Measurements from ENCODE around the gene PTGES3. TPM values are rescaled to one million over a fixed set of nuclear protein-coding genes. Genes with fewer than 3 reads are reported as not detected.

Gene PTGES3
- total RNA-seq, 3 donors from 2014 or later (not counting 1 experiment from before 2014, with no cell fraction given), result 79.2 to 93.8 (median 93.4) TPM

DNA sequence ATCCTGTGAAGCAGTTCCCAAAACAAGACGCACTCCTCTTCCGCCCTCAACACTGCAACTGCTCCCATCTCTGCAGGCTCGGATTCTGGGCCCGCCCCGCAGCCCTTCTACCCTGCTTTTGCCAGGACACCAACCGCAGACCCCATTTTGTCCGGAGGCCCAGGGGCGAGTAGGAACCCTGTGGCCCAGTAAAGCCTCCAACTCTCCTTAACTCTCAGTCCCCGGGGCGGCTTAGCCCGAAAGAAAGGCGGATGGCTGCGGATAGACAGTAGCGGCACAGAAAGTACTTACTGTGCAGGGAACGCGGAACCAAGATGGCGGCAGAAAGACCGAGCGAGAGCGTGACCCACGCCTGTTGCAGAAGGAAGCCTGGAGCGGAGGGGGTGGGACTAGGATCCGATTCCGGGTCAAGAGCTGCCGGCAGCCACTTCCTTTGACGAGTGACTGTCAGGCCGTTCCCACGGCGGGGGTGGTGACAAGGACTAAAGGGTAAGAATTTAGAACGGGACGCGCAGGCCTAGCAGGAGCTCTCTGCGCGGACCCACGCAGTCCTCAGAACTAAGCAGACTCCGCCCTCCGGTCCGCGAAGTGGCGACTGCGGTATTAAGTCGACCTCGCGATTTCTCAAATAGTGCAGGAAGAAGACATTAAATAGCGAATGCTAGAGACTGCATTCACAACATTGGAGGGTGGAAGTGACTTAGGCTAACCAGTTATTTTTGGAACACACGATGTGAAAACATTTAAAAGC is 37.1 kb upstream of the PTGES3 start, which contains the start of gene NACA:
TSS of gene NACA (minus strand) at position 328 of the 751 bp plus-strand sequence. CDS start 778 bp downstream, outside the sequence.
- TF ChIP-seq, protein P1, sequence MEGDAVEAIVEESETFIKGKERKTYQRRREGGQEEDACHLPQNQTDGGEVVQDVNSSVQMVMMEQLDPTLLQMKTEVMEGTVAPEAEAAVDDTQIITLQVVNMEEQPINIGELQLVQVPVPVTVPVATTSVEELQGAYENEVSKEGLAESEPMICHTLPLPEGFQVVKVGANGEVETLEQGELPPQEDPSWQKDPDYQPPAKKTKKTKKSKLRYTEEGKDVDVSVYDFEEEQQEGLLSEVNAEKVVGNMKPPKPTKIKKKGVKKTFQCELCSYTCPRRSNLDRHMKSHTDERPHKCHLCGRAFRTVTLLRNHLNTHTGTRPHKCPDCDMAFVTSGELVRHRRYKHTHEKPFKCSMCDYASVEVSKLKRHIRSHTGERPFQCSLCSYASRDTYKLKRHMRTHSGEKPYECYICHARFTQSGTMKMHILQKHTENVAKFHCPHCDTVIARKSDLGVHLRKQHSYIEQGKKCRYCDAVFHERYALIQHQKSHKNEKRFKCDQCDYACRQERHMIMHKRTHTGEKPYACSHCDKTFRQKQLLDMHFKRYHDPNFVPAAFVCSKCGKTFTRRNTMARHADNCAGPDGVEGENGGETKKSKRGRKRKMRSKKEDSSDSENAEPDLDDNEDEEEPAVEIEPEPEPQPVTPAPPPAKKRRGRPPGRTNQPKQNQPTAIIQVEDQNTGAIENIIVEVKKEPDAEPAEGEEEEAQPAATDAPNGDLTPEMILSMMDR (IDR thresholded peaks at IDR 0.05), result no peak
- Mint-ChIP-seq H3K4me3 (peak within 1 kb of the TSS; percentile 99), H3K4me1 (peaks cover 58 to 60% of the 10 kb centered on the region in 2 donors), H3K27me3 (ENCODE audit: low read depth in 2 of 2) (no peaks in the 10 kb centered on the region), H3K9me3 (no peaks in the 10 kb centered on the region), H3K36me3 (peaks cover 7% of the 10 kb centered on the region), H3K27ac (peak within 1 kb of the TSS; percentile 98)
- DNase-seq, result peak; percentile 92 to 99
- peak; percentile 92 to 98 (median 93) for ATAC-seq
- intact Hi-C loops (cut with micrococcal nuclease), result loop anchor here (1.0 kb wide), 3 partner anchors 27 to 79 kb away; partner anchors contain the start of genes PRIM1 and PTGES3
- H3K4me1 ChIP-seq (ENCODE audit: control insufficient read depth, insufficient read depth, low read length), result peaks cover 38% of the 10 kb centered on the region
- under 1% methylated on average over 45 of the region's 46 CpGs for WGBS (ENCODE audit: insufficient coverage)
- peak within 1 kb of the TSS; percentile 99 for H3K4me3 ChIP-seq (ENCODE audit: low read length)
- H3K27ac ChIP-seq (ENCODE audit: low read length), result peak within 1 kb of the TSS; percentile 98
- no peaks in the 10 kb centered on the region for H3K9me3 ChIP-seq (ENCODE audit: control insufficient read depth, insufficient read depth, low read length)
- H3K27me3 ChIP-seq (ENCODE audit: control insufficient read depth, insufficient read depth, low read length), result no peaks in the 10 kb centered on the region
- H3K36me3 ChIP-seq (ENCODE audit: control insufficient read depth, insufficient read depth, low read length), result peaks cover 34% of the 10 kb centered on the region

DNA sequence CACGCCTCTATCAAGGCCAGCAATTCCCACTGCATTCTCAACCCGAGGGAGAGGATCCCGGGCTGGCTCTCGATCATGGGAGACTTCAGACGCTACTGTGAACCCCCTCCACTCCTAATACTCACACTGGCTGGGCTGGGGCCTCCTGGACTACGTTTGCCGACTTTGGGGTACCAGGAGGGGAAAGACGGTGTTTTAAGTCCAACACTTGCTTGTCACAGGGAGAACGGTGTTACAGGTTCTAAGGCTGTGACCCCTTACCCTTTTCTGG is 36.6 kb upstream of the PTGES3 start:
- Histone ChIP-seq H3K36me3 (ENCODE audit: control insufficient read depth, insufficient read depth, low read length) (peaks cover 39% of the 10 kb centered on the region), H3K27ac (ENCODE audit: low read length) (peak overlapping the region; percentile 98), H3K4me1 (ENCODE audit: control insufficient read depth, insufficient read depth, low read length) (peaks cover 43% of the 10 kb centered on the region), H3K27me3 (ENCODE audit: control insufficient read depth, insufficient read depth, low read length) (no peaks in the 10 kb centered on the region), H3K4me3 (ENCODE audit: low read length) (peak overlapping the region; percentile 99), H3K9me3 (ENCODE audit: control insufficient read depth, insufficient read depth, low read length) (no peaks in the 10 kb centered on the region)
- Mint-ChIP-seq H3K4me3 (peak overlapping the region; percentile 99), H3K4me1 (peaks cover 63 to 65% of the 10 kb centered on the region in 2 donors), H3K27me3 (ENCODE audit: low read depth in 2 of 2) (no peaks in the 10 kb centered on the region), H3K27ac (peak overlapping the region; percentile 98), H3K36me3 (peaks cover 9% of the 10 kb centered on the region), H3K9me3 (no peaks in the 10 kb centered on the region)
- intact Hi-C loops (cut with micrococcal nuclease), result no loop called here
- DNase-seq (no peak), ATAC-seq (no peak)
- 0% methylated on average over 9 of the region's 9 CpGs for WGBS (ENCODE audit: insufficient coverage)
- TF ChIP-seq, protein P1 (IDR thresholded peaks at IDR 0.05), result no peak

DNA sequence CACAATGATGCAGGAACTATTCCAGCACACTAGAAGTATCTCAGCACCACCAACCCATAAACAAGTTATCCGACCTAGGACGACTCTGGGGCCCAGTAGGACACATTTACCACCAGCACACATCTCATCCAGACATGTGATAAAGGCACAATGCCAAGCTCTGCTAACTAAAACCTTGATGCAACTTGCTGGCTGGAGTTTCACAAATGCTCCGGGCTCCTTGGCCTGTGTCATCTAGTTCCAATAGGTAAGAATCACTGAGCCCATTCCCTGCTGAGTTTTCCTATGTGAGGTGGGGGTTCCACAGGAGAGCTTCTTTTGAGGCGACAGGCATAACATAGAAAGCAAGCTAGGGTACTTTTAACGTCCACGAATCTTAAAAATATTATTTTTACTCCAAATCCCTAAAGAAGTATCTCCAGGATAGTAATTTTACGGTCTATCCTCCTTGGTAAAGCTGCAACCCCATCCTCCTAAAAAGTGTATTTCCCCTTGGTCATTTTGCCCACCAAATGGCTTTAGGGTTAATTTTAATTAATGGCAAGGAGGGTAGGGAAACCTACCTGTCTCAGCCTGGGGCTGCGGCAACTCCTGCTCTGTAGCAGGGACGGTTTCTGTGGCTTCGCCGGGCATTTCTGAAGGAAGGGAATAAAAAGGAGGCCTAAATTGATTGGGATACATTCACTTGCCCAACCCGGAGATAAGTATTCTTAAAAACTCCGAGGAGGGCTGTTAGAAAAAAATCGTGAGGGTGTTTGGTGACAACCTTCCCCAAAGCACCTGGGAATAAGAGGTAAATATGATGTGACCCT is 36.0 kb upstream of the PTGES3 start:
- Histone ChIP-seq H3K36me3 (ENCODE audit: control insufficient read depth, insufficient read depth, low read length) (peaks cover 44% of the 10 kb centered on the region), H3K4me3 (ENCODE audit: low read length) (peak overlapping the region; percentile 99), H3K27ac (ENCODE audit: low read length) (peak overlapping the region; percentile 98), H3K4me1 (ENCODE audit: control insufficient read depth, insufficient read depth, low read length) (peaks cover 49% of the 10 kb centered on the region), H3K27me3 (ENCODE audit: control insufficient read depth, insufficient read depth, low read length) (no peaks in the 10 kb centered on the region), H3K9me3 (ENCODE audit: control insufficient read depth, insufficient read depth, low read length) (no peaks in the 10 kb centered on the region)
- no peak for ATAC-seq
- Mint-ChIP-seq H3K36me3 (peaks cover 14% of the 10 kb centered on the region), H3K4me3 (peak overlapping the region; percentile 99), H3K4me1 (peaks cover 68 to 70% of the 10 kb centered on the region in 2 donors), H3K27ac (peak overlapping the region; percentile 98), H3K27me3 (ENCODE audit: low read depth in 2 of 2) (no peaks in the 10 kb centered on the region), H3K9me3 (no peaks in the 10 kb centered on the region)
- WGBS (ENCODE audit: insufficient coverage), result 2% methylated on average over 14 of the region's 14 CpGs
- TF ChIP-seq, protein P1 (IDR thresholded peaks at IDR 0.05), result no peak
- peak in 1 of 2 donors; percentile 47 for DNase-seq
- intact Hi-C loops (cut with micrococcal nuclease), result no loop called here

Data from natural killer cell (primary cell).